ENCODE results near the gene MGMT.

MGMT gene

DNA sequence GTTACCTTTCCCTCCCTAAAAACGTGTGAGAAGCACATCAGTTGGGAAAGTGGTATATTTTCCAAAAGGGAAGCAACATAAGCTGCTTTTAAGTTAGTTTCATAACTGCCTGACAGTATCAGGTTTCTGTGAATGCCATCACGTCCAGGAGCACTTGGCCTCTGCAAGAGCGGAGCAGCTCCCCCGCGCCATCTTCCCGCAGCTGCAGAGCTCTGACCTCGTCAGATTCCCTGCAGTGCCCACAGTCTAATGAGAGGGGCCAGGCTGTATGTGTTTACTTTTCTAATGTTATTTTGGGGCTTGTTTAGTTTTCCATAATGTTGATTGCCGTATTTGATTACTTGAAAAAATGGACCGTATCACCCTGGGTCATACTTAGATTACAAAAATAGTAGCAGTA lies 74.2 kb downstream of the MGMT start:
- Histone ChIP-seq H3K4me3 (no peak overlapping the region), H3K9me3 (replicated peaks in 1 of 11) (peaks cover 3 to 42% (median 31%) of the 10 kb centered on the region in 11 experiments; a peak in 16 of 22 replicates), H3K4me1 (peaks cover 0 to 41% (median 24%) of the 10 kb centered on the region in 10 experiments; a peak in 18 of 20 replicates), H3K9ac (no peak overlapping the region), H3K4me2 (no peak overlapping the region), H3K27me3 (no peaks in the 10 kb centered on the region), H3K36me3 (peaks cover 50 to 84% (median 72%) of the 10 kb centered on the region in 11 experiments), H3K27ac (no peak overlapping the region), H4K20me1 (peaks cover 0 to 3% (median 0%) of the 10 kb centered on the region in 11 experiments; a peak in 3 of 22 replicates)
- TF ChIP-seq Cebpa-rat (IDR thresholded peaks at IDR 0.05): no peak

DNA sequence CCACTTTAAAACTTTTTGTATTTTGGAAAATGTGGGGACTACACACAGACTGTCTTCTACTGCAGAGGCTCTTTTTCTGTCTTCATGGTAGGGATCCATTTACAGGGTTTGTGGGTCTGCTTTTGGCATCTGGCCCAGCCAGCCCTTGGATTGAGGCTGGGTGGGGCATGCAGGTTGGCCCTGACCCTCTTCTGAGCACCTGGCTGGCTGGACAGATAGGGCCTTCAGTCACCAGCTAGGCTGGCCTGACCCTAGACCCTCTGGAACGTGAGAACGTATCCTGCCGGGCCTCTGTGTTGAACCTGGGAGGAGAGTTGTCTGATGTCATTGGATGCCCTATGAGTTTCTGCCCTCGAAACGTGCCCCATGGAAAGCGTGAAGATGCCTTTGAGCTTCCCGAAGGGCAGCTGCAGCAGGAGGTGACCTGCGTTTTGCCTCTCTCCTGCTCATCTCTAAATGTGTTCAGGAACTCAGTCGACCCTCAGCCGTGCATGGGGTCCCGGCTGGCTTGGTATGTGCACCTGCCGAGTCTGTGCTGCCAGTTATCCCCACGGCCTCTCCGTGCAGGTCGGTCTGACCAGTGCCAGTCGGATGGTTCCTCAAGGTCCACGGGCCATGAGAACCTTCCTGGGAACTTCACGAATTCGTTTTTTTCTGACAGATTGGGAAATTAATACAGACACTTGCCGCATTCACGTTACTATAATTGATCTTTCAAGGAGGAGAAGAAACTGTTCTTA lies 74.9 kb downstream of the MGMT start:
- Histone ChIP-seq H3K9ac (no peak overlapping the region), H3K4me3 (no peak overlapping the region), H3K4me1 (peaks cover 0 to 48% (median 31%) of the 10 kb centered on the region in 10 experiments; a peak in 18 of 20 replicates), H3K27ac (no peak overlapping the region), H3K27me3 (no peaks in the 10 kb centered on the region), H3K9me3 (replicated peaks in 1 of 11) (peaks cover 3 to 38% (median 31%) of the 10 kb centered on the region in 11 experiments; a peak in 16 of 22 replicates), H3K4me2 (no peak overlapping the region), H3K36me3 (peaks cover 43 to 76% (median 65%) of the 10 kb centered on the region in 11 experiments), H4K20me1 (peaks cover 0 to 6% (median 0%) of the 10 kb centered on the region in 11 experiments; a peak in 3 of 22 replicates)
- no peak for TF ChIP-seq Cebpa-rat (IDR thresholded peaks at IDR 0.05)

GRCh38 chr10:129542589-129542988 lies 75.5 kb downstream of the MGMT start:
- Histone ChIP-seq H3K4me1 (peaks cover 0 to 52% (median 35%) of the 10 kb centered on the region in 10 experiments; a peak in 18 of 20 replicates), H3K4me3 (no peak overlapping the region)
- no peak for TF ChIP-seq Cebpa-rat (IDR thresholded peaks at IDR 0.05)

DNA sequence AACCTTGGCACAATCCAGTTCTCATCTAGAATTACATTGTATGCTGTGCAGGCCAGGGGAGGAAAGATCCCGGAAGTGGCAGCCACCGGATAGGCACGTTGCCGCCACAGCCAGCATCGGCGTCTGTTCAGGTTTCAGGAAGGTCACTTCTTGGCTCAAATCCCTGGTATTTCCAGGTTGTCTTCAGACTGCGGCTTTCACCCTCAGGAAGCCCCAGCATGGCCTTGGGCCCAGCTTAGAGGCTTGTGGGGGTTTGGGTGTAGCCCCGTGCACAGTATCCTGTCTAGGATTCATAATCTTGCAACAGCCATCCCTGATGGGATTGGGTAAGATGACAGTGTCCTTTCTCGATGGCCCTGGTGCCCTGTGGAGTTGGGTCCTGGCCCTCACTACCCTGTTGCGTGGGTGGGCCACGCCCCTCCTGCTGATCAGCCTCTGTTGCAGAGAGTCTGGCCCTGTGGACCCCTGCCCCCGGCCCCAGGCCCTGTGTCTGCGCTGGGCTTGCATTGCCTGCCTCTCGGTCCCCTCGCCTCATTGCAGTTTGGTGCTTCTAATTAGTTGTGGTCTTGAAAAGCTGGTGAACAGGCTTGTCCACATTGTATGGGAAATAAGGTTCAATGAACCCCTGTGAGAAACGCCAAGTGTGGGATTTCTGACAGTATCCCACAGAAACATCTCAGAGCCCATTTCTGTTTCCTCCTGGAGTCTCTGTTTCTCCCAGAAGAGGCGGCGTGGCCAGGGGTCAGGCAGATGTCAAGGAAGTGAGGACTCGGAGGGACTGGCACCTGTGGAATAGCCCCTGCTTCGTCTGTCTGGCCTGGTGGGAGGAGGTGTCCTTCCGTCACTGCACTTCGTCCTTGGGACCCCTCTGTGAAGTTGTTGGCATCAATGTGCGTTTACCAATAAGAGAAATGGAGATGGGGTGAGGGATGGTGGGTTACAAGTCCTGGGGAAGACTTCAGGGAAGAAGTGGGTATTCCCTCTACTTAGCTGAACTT lies 77.5 kb downstream of the MGMT start:
- peaks cover 28 to 51% (median 43%) of the 10 kb centered on the region in 11 experiments for H3K36me3 ChIP-seq
- no peaks in the 10 kb centered on the region for H3K27me3 ChIP-seq
- peak overlapping the region in 10 of 11 experiments; percentile 0 to 66 (median 46); a peak in 18 of 22 replicates for H3K4me2 ChIP-seq
- H4K20me1 ChIP-seq: peaks cover 0 to 11% (median 0%) of the 10 kb centered on the region in 11 experiments; a peak in 3 of 22 replicates
- no peak for TF ChIP-seq Cebpa-rat (IDR thresholded peaks at IDR 0.05)
- H3K9ac ChIP-seq: no peak overlapping the region
- H3K4me3 ChIP-seq: no peak overlapping the region
- H3K27ac ChIP-seq: peak overlapping the region in 3 of 11 experiments; percentile 5 to 19 (median 8); a peak in 3 of 22 replicates
- peaks cover 0 to 22% (median 13%) of the 10 kb centered on the region in 11 experiments; a peak in 10 of 22 replicates for H3K9me3 ChIP-seq (replicated peaks in 1 of 11)
- H3K4me1 ChIP-seq: peaks cover 0 to 62% (median 41%) of the 10 kb centered on the region in 10 experiments; a peak in 18 of 20 replicates

More at GRCh38 chr10:129542589-129542988, 75.5 kb downstream of the MGMT start:
- no peak overlapping the region for H3K9ac ChIP-seq
- no peak overlapping the region for H3K27ac ChIP-seq
- no peak overlapping the region for H3K4me2 ChIP-seq
- peaks cover 38 to 70% (median 58%) of the 10 kb centered on the region in 11 experiments for H3K36me3 ChIP-seq
- H4K20me1 ChIP-seq: peaks cover 0 to 6% (median 0%) of the 10 kb centered on the region in 11 experiments; a peak in 3 of 22 replicates
- peaks cover 3 to 37% (median 30%) of the 10 kb centered on the region in 11 experiments; a peak in 16 of 22 replicates for H3K9me3 ChIP-seq (replicated peaks in 1 of 11)
- no peaks in the 10 kb centered on the region for H3K27me3 ChIP-seq

- peaks cover 24 to 43% (median 37%) of the 10 kb centered on the region in 11 experiments for H3K36me3 ChIP-seq
- TF ChIP-seq Cebpa-rat (IDR thresholded peaks at IDR 0.05): no peak
- peaks cover 0 to 18% (median 8%) of the 10 kb centered on the region in 11 experiments; a peak in 9 of 22 replicates for H3K9me3 ChIP-seq (replicated peaks in 1 of 11)
- H3K4me3 ChIP-seq: no peak overlapping the region
- H3K9ac ChIP-seq: no peak overlapping the region
- H3K27me3 ChIP-seq: no peaks in the 10 kb centered on the region
- peaks cover 0 to 11% (median 0%) of the 10 kb centered on the region in 11 experiments; a peak in 3 of 22 replicates for H4K20me1 ChIP-seq
- 0 out of 22 replicates have a peak overlapping the region, but pooled peaks of 2 of the 11 experiments have one; percentile 8 to 19 for H3K27ac ChIP-seq
- H3K4me2 ChIP-seq: peak overlapping the region in 9 of 11 experiments; percentile 0 to 66 (median 48); a peak in 16 of 22 replicates
- H3K4me1 ChIP-seq: peaks cover 0 to 62% (median 41%) of the 10 kb centered on the region in 10 experiments; a peak in 18 of 20 replicates
Measured at GRCh38 chr10:129545261-129545660, 78.2 kb downstream of the MGMT start.

DNA sequence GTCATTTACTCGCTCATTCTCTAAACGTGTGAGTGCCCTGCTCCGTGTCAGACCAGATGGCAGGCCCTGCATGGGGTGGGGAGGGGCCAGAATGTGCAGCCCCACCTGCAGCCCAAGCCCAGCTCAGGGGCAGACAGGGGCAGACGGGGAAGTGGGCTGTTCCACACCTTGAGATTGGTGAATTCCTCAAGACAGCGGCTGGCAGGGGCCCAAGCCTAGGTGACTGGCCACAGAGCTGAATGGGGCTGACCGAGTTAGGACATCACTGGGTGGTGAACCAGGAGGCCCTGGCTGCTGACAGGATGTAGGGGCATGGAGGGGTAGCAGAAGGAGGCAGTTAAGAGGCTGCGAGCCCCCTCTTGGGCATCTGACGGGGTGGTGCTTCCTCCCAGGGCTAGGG lies 79.1 kb downstream of the MGMT start:
- no peak overlapping the region for H3K9ac ChIP-seq
- H3K4me2 ChIP-seq: peak overlapping the region in 8 of 11 experiments; percentile 3 to 66 (median 50); a peak in 14 of 22 replicates
- peaks cover 19 to 41% (median 32%) of the 10 kb centered on the region in 11 experiments; a peak in 20 of 22 replicates for H3K36me3 ChIP-seq
- peaks cover 0 to 11% (median 0%) of the 10 kb centered on the region in 11 experiments; a peak in 4 of 22 replicates for H4K20me1 ChIP-seq
- H3K4me3 ChIP-seq: no peak overlapping the region
- H3K27me3 ChIP-seq: no peaks in the 10 kb centered on the region
- H3K27ac ChIP-seq: peak overlapping the region in 1 of 11 experiments; percentile 9; a peak in 1 of 22 replicates
- H3K4me1 ChIP-seq: peaks cover 0 to 61% (median 43%) of the 10 kb centered on the region in 10 experiments; a peak in 18 of 20 replicates
- TF ChIP-seq Cebpa-rat (IDR thresholded peaks at IDR 0.05): no peak
- peaks cover 0 to 18% (median 10%) of the 10 kb centered on the region in 11 experiments; a peak in 14 of 22 replicates for H3K9me3 ChIP-seq (replicated peaks in 1 of 11)

DNA sequence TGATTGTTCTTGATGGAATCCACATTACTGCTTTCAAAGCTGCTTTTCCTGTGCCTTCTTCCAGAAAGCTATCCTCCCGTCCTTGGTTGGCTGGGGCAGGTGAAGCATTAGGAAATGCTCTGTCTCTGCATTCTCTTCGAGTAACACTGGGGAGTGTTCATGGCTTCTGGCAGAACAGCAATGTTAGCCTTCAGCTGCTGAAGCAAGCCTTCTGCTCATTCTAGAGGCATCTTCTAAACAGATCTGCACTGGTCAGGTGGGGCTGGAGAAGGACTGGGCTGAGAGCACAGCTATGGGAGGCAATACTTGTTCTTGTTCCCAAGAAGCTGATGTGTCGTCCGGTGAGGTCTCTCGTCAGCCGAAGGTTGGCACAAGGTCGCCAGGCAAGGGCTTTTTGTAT lies 80.6 kb downstream of the MGMT start:
- Histone ChIP-seq H3K27ac (no peak overlapping the region), H3K9ac (no peak overlapping the region)

More for the DNA sequence above, 80.6 kb downstream of the MGMT start:
- no peaks in the 10 kb centered on the region for H3K27me3 ChIP-seq
- peaks cover 7 to 28% (median 18%) of the 10 kb centered on the region in 11 experiments; a peak in 19 of 22 replicates for H3K36me3 ChIP-seq
- peaks cover 0 to 11% (median 0%) of the 10 kb centered on the region in 11 experiments; a peak in 5 of 22 replicates for H4K20me1 ChIP-seq
- H3K4me1 ChIP-seq: peaks cover 11 to 76% (median 58%) of the 10 kb centered on the region in 10 experiments
- peaks cover 0 to 11% (median 8%) of the 10 kb centered on the region in 11 experiments; a peak in 13 of 22 replicates for H3K9me3 ChIP-seq (replicated peaks in 1 of 11)
- no peak for TF ChIP-seq Cebpa-rat (IDR thresholded peaks at IDR 0.05)
- no peak overlapping the region for H3K4me3 ChIP-seq
- H3K4me2 ChIP-seq: peak overlapping the region in 1 of 11 experiments; percentile 2; a peak in 1 of 22 replicates

Data from BLaER1 treated with 17β-estradiol and CSF1 and Interleukin-3, amounts not matched to agents 10 nM and 100 nM (cell line).